Neuronal stem cell (in vitro differentiated cells): ENCODE results near the gene ACVR2A.

Experiments
- DNase-seq: peaks from one replicate; pipeline ENCODE4 v3.0.0-alpha.2; 2013; ENCODE audit warnings: low spot score
- H2AFZ ChIP-seq: one replicate; pipeline ENCODE4 v1.6.1; 2013; ENCODE audit warnings: mild to moderate bottlenecking, low read length, inconsistent platforms
- H2AK5ac ChIP-seq: 2 replicates; pipeline ENCODE4 v1.6.1; 2013; ENCODE audit warnings: low read depth, mild to moderate bottlenecking, inconsistent platforms, low read length, moderate library complexity, mixed read lengths
- H2BK120ac ChIP-seq: 2 replicates; pipeline ENCODE4 v1.6.1; 2013; ENCODE audit warnings: low read depth, mild to moderate bottlenecking, inconsistent platforms, low read length, moderate library complexity, mixed read lengths
- H2BK12ac ChIP-seq: one replicate; pipeline ENCODE4 v1.6.1; 2013; ENCODE audit warnings: low read length, inconsistent platforms
- H2BK15ac ChIP-seq: 2 replicates; pipeline ENCODE4 v1.6.1; 2013; ENCODE audit warnings: mild to moderate bottlenecking, low read length, inconsistent platforms, mixed read lengths
- H2BK5ac ChIP-seq: one replicate; pipeline ENCODE4 v1.6.1; 2013; ENCODE audit warnings: inconsistent platforms, mild to moderate bottlenecking, low read length, moderate library complexity
- H3K14ac ChIP-seq: one replicate; pipeline ENCODE4 v1.6.1; 2013; ENCODE audit warnings: low read length, inconsistent platforms
- H3K18ac ChIP-seq: 2 replicates; pipeline ENCODE4 v1.6.1; 2013; ENCODE audit warnings: low read length, inconsistent platforms
- H3K23ac ChIP-seq: 2 replicates; pipeline ENCODE4 v1.6.1; 2013; ENCODE audit warnings: low read depth, mild to moderate bottlenecking, mixed read lengths, low read length, inconsistent platforms; ENCODE audit not compliant: poor library complexity
- H3K27ac ChIP-seq: replicated peaks from 3 replicates; pipeline ENCODE4 v1.5.1; 2013; ENCODE audit warnings: low read length, inconsistent platforms
- H3K27me3 ChIP-seq, 3 experiments: 2 replicates each; pipeline ENCODE4 v1.6.1; 2013; ENCODE audit warnings: low read length in 3 of 3, mild to moderate bottlenecking in 2 of 3, inconsistent platforms in 1 of 3, low read depth in 1 of 3, mixed read lengths in 1 of 3, moderate library complexity in 1 of 3; ENCODE audit not compliant: control insufficient read depth in 3 of 3, insufficient read depth in 3 of 3
- H3K36me3 ChIP-seq, 2 donors: replicated peaks in 1 of 2; 2 replicates each; pipeline ENCODE4 v1.6.1; 2013; ENCODE audit warnings: low read length in 2 of 2; ENCODE audit not compliant: control insufficient read depth in 2 of 2, insufficient read depth in 2 of 2
- H3K4ac ChIP-seq: 2 replicates; pipeline ENCODE4 v1.6.1; 2013; ENCODE audit warnings: inconsistent platforms, mild to moderate bottlenecking, low read length, moderate library complexity
- H3K4me1 ChIP-seq, 2 donors: 1 replicate in 1 of 2; 2 replicates in 1 of 2; pipeline ENCODE4 v1.6.1; 2013; ENCODE audit warnings: low read length in 2 of 2, low read depth in 1 of 2; ENCODE audit not compliant: control insufficient read depth in 2 of 2, insufficient read depth in 1 of 2
- H3K4me2 ChIP-seq: one replicate; pipeline ENCODE4 v1.6.1; 2013; ENCODE audit warnings: mild to moderate bottlenecking, low read length, inconsistent platforms; ENCODE audit not compliant: insufficient read depth, poor library complexity, severe bottlenecking
- H3K4me3 ChIP-seq, 2 donors: 2 replicates each; pipeline ENCODE4 v1.5.1; 2013; ENCODE audit warnings: low read length in 2 of 2, mild to moderate bottlenecking in 2 of 2, inconsistent platforms in 1 of 2, moderate library complexity in 1 of 2
- H3K79me1 ChIP-seq: one replicate; pipeline ENCODE4 v1.6.1; 2013; ENCODE audit warnings: low read depth, mild to moderate bottlenecking, inconsistent platforms, low read length, moderate library complexity
- H3K9ac ChIP-seq: one replicate; pipeline ENCODE4 v1.6.1; 2013; ENCODE audit warnings: mild to moderate bottlenecking, low read depth, low read length, inconsistent platforms; ENCODE audit not compliant: poor library complexity
- H3K9me3 ChIP-seq, 2 donors: replicated peaks in 1 of 2; 2 replicates each; pipeline versions ENCODE3 to v1.6.1; 2013; ENCODE audit warnings: low read length in 2 of 2, mild to moderate bottlenecking in 2 of 2, inconsistent platforms in 1 of 2, low read depth in 1 of 2, mixed read lengths in 1 of 2, moderate library complexity in 1 of 2; ENCODE audit not compliant: control insufficient read depth in 2 of 2, insufficient read depth in 1 of 2
- H4K8ac ChIP-seq: one replicate; pipeline ENCODE4 v1.6.1; 2013; ENCODE audit warnings: low read depth, mild to moderate bottlenecking, inconsistent platforms, low read length, moderate library complexity
- H4K91ac ChIP-seq: one replicate; pipeline ENCODE4 v1.6.1; 2013; ENCODE audit warnings: low read length, low read depth, mild to moderate bottlenecking, inconsistent platforms; ENCODE audit not compliant: poor library complexity
- WGBS, 2 donors: extraction: QIAGEN DNeasy Blood & Tissue Kit; methylation state at CpG; one replicate each; pipeline ENCODE4 v1.1.7; 2013; ENCODE audit warnings: missing lambda C conversion rate in 2 of 2, mixed read lengths in 1 of 2; ENCODE audit not compliant: insufficient read length in 2 of 2, insufficient replicate concordance in 1 of 2; ENCODE audit errors: extremely low coverage in 2 of 2; 5-methylcytosine and 5-hydroxymethylcytosine counted together

Gene ACVR2A

GRCh38 chr2:147917161-147917560 is 72.3 kb downstream of the ACVR2A start:
- no peak overlapping the region for H3K27ac ChIP-seq
- H2AK5ac ChIP-seq = no peak overlapping the region
- no peak overlapping the region for H4K91ac ChIP-seq
- no peak overlapping the region for H3K14ac ChIP-seq
- no peak overlapping the region for H3K4me2 ChIP-seq
- WGBS, 2 donors = no CpG with 5 or more reads among the region's 4 CpGs
- no peaks in the 10 kb centered on the region for H3K27me3 ChIP-seq
- no peaks in the 10 kb centered on the region for H3K9me3 ChIP-seq
- no peak overlapping the region for H3K9ac ChIP-seq
- no peak overlapping the region for H3K4ac ChIP-seq
- H3K79me1 ChIP-seq = no peaks in the 10 kb centered on the region
- H2BK15ac ChIP-seq = no peak overlapping the region
- H2BK12ac ChIP-seq = no peak overlapping the region
- peaks cover 0 to 71% of the 10 kb centered on the region in 2 donors for H3K36me3 ChIP-seq
- no peak overlapping the region for H4K8ac ChIP-seq
- no peak overlapping the region for H3K23ac ChIP-seq
- no peak for DNase-seq
- H3K4me3 ChIP-seq = no peak overlapping the region
- H3K4me1 ChIP-seq = peaks cover 2 to 10% of the 10 kb centered on the region in 2 donors
- no peak overlapping the region for H2BK5ac ChIP-seq
- no peak overlapping the region for H3K18ac ChIP-seq
- no peak overlapping the region for H2AFZ ChIP-seq
- no peak overlapping the region for H2BK120ac ChIP-seq

DNA sequence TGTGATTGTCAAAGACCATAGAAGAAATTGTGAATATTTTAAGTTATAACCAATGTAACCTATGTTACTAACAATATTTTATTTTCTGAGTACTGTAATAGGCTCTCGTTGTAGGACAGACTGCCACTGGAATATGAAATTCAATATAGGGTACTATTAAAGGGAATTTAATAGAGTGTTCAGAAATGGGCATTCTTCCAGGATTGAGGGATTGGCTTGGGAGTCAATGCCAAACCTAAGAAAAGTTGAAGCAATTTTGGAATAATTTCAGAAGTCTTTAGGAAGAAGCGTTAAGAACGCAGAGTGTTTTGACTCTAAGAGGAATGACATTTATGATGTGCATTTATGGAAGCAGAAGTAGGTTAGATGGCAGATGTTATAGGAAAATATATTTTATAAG is 79.0 kb downstream of the ACVR2A start:
- H3K79me1 ChIP-seq = no peaks in the 10 kb centered on the region
- H3K27me3 ChIP-seq = no peaks in the 10 kb centered on the region
- H4K8ac ChIP-seq = no peak overlapping the region
- no peaks in the 10 kb centered on the region for H3K9me3 ChIP-seq
- H2BK12ac ChIP-seq = no peak overlapping the region
- no CpG with 5 or more reads among the region's 3 CpGs for WGBS, 2 donors
- H2AK5ac ChIP-seq = no peak overlapping the region
- no peaks in the 10 kb centered on the region for H3K4me1 ChIP-seq
- DNase-seq = no peak
- H3K23ac ChIP-seq = no peak overlapping the region
- H3K4me2 ChIP-seq = no peak overlapping the region
- H2BK15ac ChIP-seq = no peak overlapping the region
- no peak overlapping the region for H3K18ac ChIP-seq
- no peak overlapping the region for H2BK120ac ChIP-seq
- no peak overlapping the region for H4K91ac ChIP-seq
- no peak overlapping the region for H3K4me3 ChIP-seq
- H3K9ac ChIP-seq = no peak overlapping the region
- H3K14ac ChIP-seq = no peak overlapping the region
- no peak overlapping the region for H2AFZ ChIP-seq
- H2BK5ac ChIP-seq = no peak overlapping the region
- no peak overlapping the region for H3K27ac ChIP-seq
- H3K4ac ChIP-seq = no peak overlapping the region
- peaks cover 2 to 90% of the 10 kb centered on the region in 2 donors for H3K36me3 ChIP-seq

GRCh38 chr2:147924647-147925046 is 79.8 kb downstream of the ACVR2A start:
- H3K27ac ChIP-seq = no peak overlapping the region
- H3K4ac ChIP-seq = no peak overlapping the region
- H3K14ac ChIP-seq = no peak overlapping the region
- no peak overlapping the region for H2BK12ac ChIP-seq
- no peaks in the 10 kb centered on the region for H3K79me1 ChIP-seq
- no peak overlapping the region for H3K4me3 ChIP-seq
- H3K4me2 ChIP-seq = no peak overlapping the region
- no peak overlapping the region for H3K23ac ChIP-seq
- H2AFZ ChIP-seq = no peak overlapping the region
- no peak overlapping the region for H2BK120ac ChIP-seq
- no peaks in the 10 kb centered on the region for H3K9me3 ChIP-seq
- H3K36me3 ChIP-seq = peaks cover 2 to 82% of the 10 kb centered on the region in 2 donors
- no peak overlapping the region for H4K8ac ChIP-seq
- H3K18ac ChIP-seq = no peak overlapping the region
- H2BK15ac ChIP-seq = no peak overlapping the region
- WGBS, 2 donors = no CpG with 5 or more reads among the region's 3 CpGs
- no peak overlapping the region for H2AK5ac ChIP-seq
- no peaks in the 10 kb centered on the region for H3K4me1 ChIP-seq
- H3K27me3 ChIP-seq = no peaks in the 10 kb centered on the region
- H4K91ac ChIP-seq = no peak overlapping the region
- H2BK5ac ChIP-seq = no peak overlapping the region
- DNase-seq = no peak
- no peak overlapping the region for H3K9ac ChIP-seq

DNA sequence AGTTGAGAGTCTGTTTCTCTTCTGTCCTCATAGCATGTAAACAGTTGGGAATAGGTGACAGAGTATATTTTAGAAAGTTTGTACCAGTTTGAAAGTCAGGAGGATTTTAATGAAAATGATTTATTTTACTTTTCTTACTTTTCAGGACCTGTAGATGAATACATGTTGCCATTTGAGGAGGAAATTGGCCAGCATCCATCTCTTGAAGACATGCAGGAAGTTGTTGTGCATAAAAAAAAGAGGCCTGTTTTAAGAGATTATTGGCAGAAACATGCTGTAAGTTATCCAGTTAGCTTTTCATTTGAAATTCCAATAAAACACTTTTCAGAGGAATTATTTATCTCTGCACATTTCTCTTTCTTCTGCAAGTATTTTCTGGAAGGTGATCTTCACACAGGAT is 81.1 kb downstream of the ACVR2A start:
- no peak overlapping the region for H3K4me2 ChIP-seq
- peaks cover 2 to 79% of the 10 kb centered on the region in 2 donors for H3K36me3 ChIP-seq
- no peaks in the 10 kb centered on the region for H3K4me1 ChIP-seq
- H3K4me3 ChIP-seq = no peak overlapping the region
- no peak overlapping the region for H3K23ac ChIP-seq
- no peak overlapping the region for H3K18ac ChIP-seq
- H2BK120ac ChIP-seq = no peak overlapping the region
- H4K8ac ChIP-seq = no peak overlapping the region
- no peak overlapping the region for H3K14ac ChIP-seq
- H3K27me3 ChIP-seq = no peaks in the 10 kb centered on the region
- no peak overlapping the region for H2BK15ac ChIP-seq
- DNase-seq = no peak
- no peak overlapping the region for H3K4ac ChIP-seq
- no peak overlapping the region for H2BK5ac ChIP-seq
- H3K9ac ChIP-seq = no peak overlapping the region
- no peak overlapping the region for H3K27ac ChIP-seq
- H3K79me1 ChIP-seq = no peaks in the 10 kb centered on the region
- H2BK12ac ChIP-seq = no peak overlapping the region
- no peak overlapping the region for H2AFZ ChIP-seq
- H3K9me3 ChIP-seq = no peaks in the 10 kb centered on the region
- no peak overlapping the region for H4K91ac ChIP-seq
- H2AK5ac ChIP-seq = no peak overlapping the region
